Activated naive CD4-positive, alpha-beta T cell treated with anti-CD3 and anti-CD28 coated beads, Interleukin-2, amount 10 ng/mL, durations not matched to agents 7 days and 5 days (primary cell): Measurements from ENCODE around the gene FCAMR.

ENCODE experiments used
- CTCF ChIA-PET: fragments of 350-600 bp; sonication (Branson Sonifier 250); formaldehyde crosslinking; loops from one replicate; lab custom pipeline; 2021; ENCODE audit warnings: antibody characterized with exemption; lab: Charles Lee
- DNase-seq: peaks from one replicate; pipeline ENCODE4 v3.0.0-alpha.2; 2020
- H3K27ac Mint-ChIP-seq: one replicate; pipeline ENCODE4 v1.8.0; 2021; ENCODE audit warnings: mild to moderate bottlenecking, moderate library complexity, mixed read lengths
- H3K27me3 Mint-ChIP-seq: one replicate; pipeline ENCODE4 v1.8.0; 2021; ENCODE audit warnings: mild to moderate bottlenecking, mixed read lengths
- H3K36me3 Mint-ChIP-seq: one replicate; pipeline ENCODE4 v1.8.0; 2021; ENCODE audit warnings: mixed read lengths
- H3K4me1 Mint-ChIP-seq: one replicate; pipeline ENCODE4 v1.8.0; 2021; ENCODE audit warnings: mixed read lengths
- H3K4me3 Mint-ChIP-seq: one replicate; pipeline ENCODE4 v1.8.0; 2021; ENCODE audit warnings: mild to moderate bottlenecking, moderate library complexity, mixed read lengths
- H3K9me3 Mint-ChIP-seq: one replicate; pipeline ENCODE4 v1.8.0; 2021; ENCODE audit warnings: mixed read lengths

Gene FCAMR

DNA sequence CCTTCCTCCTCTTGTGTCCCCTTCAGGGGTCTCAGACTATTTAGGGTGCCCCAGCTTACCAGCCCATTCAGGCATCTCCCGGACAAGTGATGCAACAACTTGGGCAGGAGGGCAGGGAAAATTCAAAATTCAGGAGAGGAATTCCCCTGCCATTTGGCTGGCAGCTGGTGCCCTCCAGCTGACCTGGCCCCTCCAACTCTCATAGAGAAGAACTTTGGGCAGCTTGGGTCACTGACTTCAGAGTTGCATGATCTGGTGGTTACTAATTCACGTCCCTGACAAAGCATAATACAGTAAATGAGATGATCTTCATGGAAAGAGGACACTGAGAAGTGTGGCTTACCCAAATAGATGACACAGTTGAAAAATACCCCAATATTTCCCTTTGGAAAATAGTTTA lies at the start of gene FCAMR:
TSS of gene FCAMR (minus strand) at position 15 of the 400 bp plus-strand sequence. CDS start 335 bp downstream, outside the sequence.
- CTCF ChIA-PET: interaction anchor here (0.6 to 6.2 kb wide), 2 partner anchors 12 to 36 kb away, joined by 4 to 45 read pairs; no protein-coding TSS in a partner anchor
- no peaks in the 10 kb centered on the region for H3K36me3 Mint-ChIP-seq
- no peaks in the 10 kb centered on the region for H3K9me3 Mint-ChIP-seq
- peaks cover 34% of the 10 kb centered on the region for H3K4me1 Mint-ChIP-seq
- H3K27ac Mint-ChIP-seq: no peak within 1 kb of the TSS
- H3K27me3 Mint-ChIP-seq: peaks cover 37% of the 10 kb centered on the region
- no peak within 1 kb of the TSS for H3K4me3 Mint-ChIP-seq
- no peak for DNase-seq

DNA sequence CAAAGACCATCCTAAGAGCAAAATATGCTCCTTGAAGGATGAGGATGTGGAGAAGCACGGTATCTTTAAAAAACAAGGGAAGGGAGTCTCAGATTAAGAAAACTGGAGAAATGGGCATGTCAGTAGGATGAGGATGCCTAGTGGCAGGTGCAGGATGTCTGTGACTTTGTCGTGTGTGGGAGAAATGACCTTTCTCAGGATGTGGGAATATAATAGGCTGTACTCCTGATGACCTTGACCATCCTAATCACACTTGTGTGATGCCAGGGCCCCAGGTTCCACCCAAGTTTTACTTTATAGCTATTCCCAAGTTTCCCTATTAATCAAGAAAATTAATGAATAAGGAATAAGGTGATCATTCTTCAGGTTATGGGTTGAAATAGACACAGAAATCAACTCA lies 49.4 kb upstream of the FCAMR start:
- no peaks in the 10 kb centered on the region for H3K36me3 Mint-ChIP-seq
- H3K4me3 Mint-ChIP-seq: no peak overlapping the region
- no peak for DNase-seq
- CTCF ChIA-PET: interaction anchor here (0.7 kb wide), 1 partner anchor 16 kb away, joined by 3 read pairs; no protein-coding TSS in a partner anchor
- peaks cover 58% of the 10 kb centered on the region for H3K27me3 Mint-ChIP-seq
- H3K9me3 Mint-ChIP-seq: no peaks in the 10 kb centered on the region
- no peak overlapping the region for H3K27ac Mint-ChIP-seq
- no peaks in the 10 kb centered on the region for H3K4me1 Mint-ChIP-seq

DNA sequence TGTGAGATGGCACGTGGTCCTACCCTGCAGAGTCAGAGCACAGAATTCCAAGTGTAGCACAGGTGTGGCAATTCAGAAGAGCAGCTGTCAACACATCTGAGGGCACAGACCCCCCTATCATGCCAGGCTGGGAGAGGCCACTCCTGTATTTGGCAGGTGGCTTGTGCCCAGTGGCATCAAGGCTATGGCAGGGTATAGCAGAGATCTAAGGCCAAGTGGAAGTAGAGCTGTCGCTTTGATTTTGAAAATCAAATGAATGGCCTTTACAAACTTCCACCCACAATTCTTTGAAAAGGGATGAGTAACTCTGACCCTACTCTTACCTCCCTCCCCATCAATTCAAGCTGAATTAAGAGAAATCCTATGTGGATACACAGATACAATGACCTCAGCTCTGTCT lies 48.9 kb upstream of the FCAMR start:
- no peak overlapping the region for H3K27ac Mint-ChIP-seq
- H3K36me3 Mint-ChIP-seq: no peaks in the 10 kb centered on the region
- DNase-seq: no peak
- no peaks in the 10 kb centered on the region for H3K9me3 Mint-ChIP-seq
- CTCF ChIA-PET: no interaction called here
- peaks cover 57% of the 10 kb centered on the region for H3K27me3 Mint-ChIP-seq
- H3K4me1 Mint-ChIP-seq: no peaks in the 10 kb centered on the region
- H3K4me3 Mint-ChIP-seq: no peak overlapping the region

- Mint-ChIP-seq H3K27ac (no peak overlapping the region), H3K27me3 (peaks cover 61% of the 10 kb centered on the region), H3K9me3 (no peaks in the 10 kb centered on the region), H3K4me1 (no peaks in the 10 kb centered on the region), H3K4me3 (no peak overlapping the region), H3K36me3 (no peaks in the 10 kb centered on the region)
- CTCF ChIA-PET: interaction anchor here (1.4 kb wide), 1 partner anchor 13 kb away, joined by 8 read pairs; no protein-coding TSS in a partner anchor
- DNase-seq: no peak
These were observed 48.4 kb upstream of the FCAMR start for GRCh38 chr1:207018707-207019106.

DNA sequence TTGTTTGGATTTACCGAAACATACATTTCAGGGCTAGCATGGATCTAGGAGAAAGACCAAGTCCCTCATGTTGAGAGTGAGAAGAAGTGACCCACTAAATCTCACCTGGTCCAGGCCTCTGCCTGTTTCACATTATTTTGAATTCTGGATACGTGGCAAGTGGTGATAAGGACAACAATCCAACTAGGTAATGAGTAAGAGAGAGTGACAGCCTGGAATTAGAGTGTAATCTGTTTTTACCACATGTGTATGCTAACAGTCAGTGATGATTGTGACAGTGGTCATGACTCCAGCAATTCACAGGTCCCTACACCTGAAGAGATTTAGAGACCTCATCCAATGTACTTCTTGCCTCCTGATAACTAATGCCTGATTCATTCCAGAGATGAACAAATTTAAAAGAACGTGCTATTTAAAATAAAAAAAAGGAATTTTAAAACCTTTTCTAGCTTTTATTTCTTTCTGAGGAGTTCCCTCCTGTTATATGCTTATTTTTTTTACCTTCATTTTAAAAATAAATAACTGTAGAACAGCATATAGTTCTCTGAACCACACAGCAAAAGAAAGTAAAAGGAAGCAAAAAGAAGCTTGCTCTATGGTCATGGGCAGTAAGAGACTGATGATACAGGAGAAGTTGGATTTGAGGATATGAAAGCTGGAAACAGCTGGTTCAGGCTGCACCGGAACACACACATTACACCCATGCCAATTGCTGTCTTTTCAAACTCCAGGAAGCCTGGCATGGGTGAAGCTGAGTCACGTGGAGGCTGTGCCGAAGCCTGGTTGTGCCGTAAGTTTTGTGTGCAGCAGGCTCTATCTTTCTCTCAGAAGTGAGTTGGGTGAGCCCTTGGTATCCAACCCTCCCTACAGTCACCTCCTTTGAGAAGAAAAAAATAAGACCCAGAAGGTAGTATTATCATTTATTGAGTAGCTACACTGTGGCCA lies 47.6 kb upstream of the FCAMR start:
- no peak overlapping the region for H3K27ac Mint-ChIP-seq
- H3K9me3 Mint-ChIP-seq: no peaks in the 10 kb centered on the region
- DNase-seq: no peak
- no peaks in the 10 kb centered on the region for H3K4me1 Mint-ChIP-seq
- CTCF ChIA-PET: interaction anchor here (1.4 kb wide), 1 partner anchor 12 kb away, joined by 8 read pairs; no protein-coding TSS in a partner anchor
- no peaks in the 10 kb centered on the region for H3K36me3 Mint-ChIP-seq
- H3K27me3 Mint-ChIP-seq: peaks cover 64% of the 10 kb centered on the region
- H3K4me3 Mint-ChIP-seq: no peak overlapping the region

DNA sequence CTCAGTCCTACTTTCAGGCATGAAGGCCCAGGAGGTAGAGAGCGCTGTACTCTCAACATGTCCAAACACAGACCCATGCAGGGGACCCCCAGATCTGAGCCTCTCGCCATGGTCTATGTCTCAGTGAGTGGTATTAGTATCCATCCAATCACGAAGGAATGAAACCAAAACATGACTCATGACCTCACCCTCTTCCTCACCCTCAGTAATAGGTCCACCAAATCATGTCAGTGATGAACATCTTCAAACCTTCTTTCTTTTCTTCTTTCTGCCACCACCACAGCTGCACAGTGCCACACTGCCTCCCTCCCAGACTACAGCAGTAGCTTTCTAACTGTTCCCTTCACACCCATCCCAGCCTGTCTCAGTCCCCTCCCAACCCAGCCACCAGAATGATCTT lies 45.5 kb upstream of the FCAMR start:
- no peak overlapping the region for H3K4me3 Mint-ChIP-seq
- DNase-seq: no peak
- H3K27me3 Mint-ChIP-seq: peaks cover 58% of the 10 kb centered on the region
- H3K4me1 Mint-ChIP-seq: no peaks in the 10 kb centered on the region
- no peaks in the 10 kb centered on the region for H3K36me3 Mint-ChIP-seq
- H3K27ac Mint-ChIP-seq: no peak overlapping the region
- no peaks in the 10 kb centered on the region for H3K9me3 Mint-ChIP-seq
- CTCF ChIA-PET: interaction anchor here (1.0 to 3.5 kb wide), 2 partner anchors 11 to 484 kb away, joined by 5 to 22 read pairs; no protein-coding TSS in a partner anchor

DNA sequence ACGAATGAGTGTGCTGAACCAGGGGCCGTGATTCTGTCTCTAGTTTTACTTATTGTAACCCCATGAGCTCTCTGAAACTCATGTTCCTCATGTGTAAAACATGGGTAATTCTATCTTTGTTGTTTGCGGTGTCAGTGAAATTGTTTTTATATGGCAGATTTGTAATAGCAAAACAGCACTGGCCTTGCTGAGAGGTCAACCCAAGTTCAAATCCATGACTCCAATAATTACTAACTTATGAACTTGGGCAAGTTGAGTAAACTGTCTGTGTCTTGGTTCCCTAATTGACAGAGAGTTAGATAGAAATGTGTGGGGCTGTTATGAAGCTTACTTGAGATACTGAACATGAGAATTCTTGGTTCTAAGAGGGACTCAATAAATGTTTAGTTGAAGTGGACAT lies 44.5 kb upstream of the FCAMR start:
- Mint-ChIP-seq H3K9me3 (no peaks in the 10 kb centered on the region), H3K27me3 (peaks cover 64% of the 10 kb centered on the region), H3K4me3 (no peak overlapping the region), H3K27ac (no peak overlapping the region), H3K4me1 (no peaks in the 10 kb centered on the region), H3K36me3 (no peaks in the 10 kb centered on the region)
- no peak for DNase-seq
- CTCF ChIA-PET: interaction anchor here (0.7 to 3.5 kb wide), 4 partner anchors 10 to 485 kb away, joined by 3 to 22 read pairs (median 4); no protein-coding TSS in a partner anchor

DNA sequence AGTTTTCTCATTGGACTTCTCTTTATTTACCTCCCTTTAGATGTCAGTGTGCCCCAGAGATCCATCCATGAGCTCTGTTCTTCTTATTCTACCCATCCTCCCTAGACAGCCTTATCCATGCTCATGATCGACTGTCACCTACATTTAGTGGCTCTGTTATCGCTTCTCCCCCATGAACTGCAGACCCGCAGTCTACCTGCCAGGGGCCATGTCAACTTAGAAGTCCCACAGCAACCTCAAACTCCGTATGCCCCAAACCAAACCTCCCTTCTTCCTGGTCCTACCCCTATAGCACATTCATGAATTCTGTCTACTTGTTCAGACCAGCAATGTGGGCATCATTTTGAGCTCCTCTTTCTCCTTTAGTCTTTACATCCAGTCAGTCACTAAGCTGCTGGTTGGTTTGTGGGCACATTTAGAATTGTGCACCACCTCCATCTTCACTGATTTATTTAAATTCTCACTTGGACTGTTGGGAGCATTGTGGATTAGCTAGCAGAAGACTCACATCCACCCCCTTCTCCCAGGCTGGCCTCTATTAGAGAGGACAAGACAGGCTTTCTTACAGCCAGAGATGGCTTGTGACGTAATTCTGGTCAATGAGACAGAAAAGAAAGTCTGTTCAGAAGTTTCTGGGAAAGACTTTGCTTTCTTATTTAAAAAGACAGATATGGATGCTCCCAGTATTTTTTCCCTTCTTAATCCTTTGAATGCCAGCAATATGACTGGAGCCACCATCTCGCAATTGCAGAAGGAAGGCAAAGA lies 43.2 kb upstream of the FCAMR start:
- no peaks in the 10 kb centered on the region for H3K4me1 Mint-ChIP-seq
- no peaks in the 10 kb centered on the region for H3K9me3 Mint-ChIP-seq
- CTCF ChIA-PET: interaction anchor here (3.5 kb wide), 1 partner anchor 9 kb away, joined by 22 read pairs; no protein-coding TSS in a partner anchor
- no peak overlapping the region for H3K4me3 Mint-ChIP-seq
- H3K27me3 Mint-ChIP-seq: peaks cover 64% of the 10 kb centered on the region
- H3K36me3 Mint-ChIP-seq: no peaks in the 10 kb centered on the region
- no peak overlapping the region for H3K27ac Mint-ChIP-seq
- no peak for DNase-seq

DNA sequence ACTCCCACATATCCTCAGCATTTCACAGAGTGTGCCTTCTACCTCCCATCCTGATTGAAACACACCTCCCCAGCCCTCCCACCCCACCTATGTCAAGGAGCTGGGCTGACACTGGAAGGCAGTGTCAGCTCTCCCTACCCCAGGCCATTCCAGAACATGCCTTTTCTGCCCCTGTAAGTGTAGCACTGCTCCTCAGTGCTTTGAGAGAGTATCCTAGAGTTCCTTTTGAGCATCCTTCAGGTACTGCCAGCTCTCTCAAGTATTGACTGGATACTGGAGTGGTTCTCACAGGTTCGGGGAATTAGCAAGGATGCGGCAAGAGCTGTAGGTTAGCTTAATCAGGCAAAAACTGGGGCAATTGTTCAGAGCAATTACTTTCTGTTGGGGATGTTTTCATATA lies 40.5 kb upstream of the FCAMR start:
- Mint-ChIP-seq H3K36me3 (no peaks in the 10 kb centered on the region), H3K4me3 (no peak overlapping the region), H3K9me3 (no peaks in the 10 kb centered on the region), H3K27ac (no peak overlapping the region), H3K4me1 (no peaks in the 10 kb centered on the region), H3K27me3 (peaks cover 81% of the 10 kb centered on the region)
- no peak for DNase-seq
- CTCF ChIA-PET: no interaction called here

- CTCF ChIA-PET: no interaction called here
- Mint-ChIP-seq H3K36me3 (no peaks in the 10 kb centered on the region), H3K4me3 (no peak overlapping the region), H3K27me3 (peaks cover 80% of the 10 kb centered on the region), H3K9me3 (no peaks in the 10 kb centered on the region), H3K4me1 (no peaks in the 10 kb centered on the region), H3K27ac (no peak overlapping the region)
- no peak for DNase-seq
These were observed 39.7 kb upstream of the FCAMR start for GRCh38 chr1:207009945-207010344.

GRCh38 chr1:207009182-207009850 lies 39.1 kb upstream of the FCAMR start:
- no peak overlapping the region for H3K4me3 Mint-ChIP-seq
- no peak overlapping the region for H3K27ac Mint-ChIP-seq
- H3K27me3 Mint-ChIP-seq: peaks cover 80% of the 10 kb centered on the region
- CTCF ChIA-PET: no interaction called here
- H3K4me1 Mint-ChIP-seq: no peaks in the 10 kb centered on the region
- no peaks in the 10 kb centered on the region for H3K9me3 Mint-ChIP-seq
- H3K36me3 Mint-ChIP-seq: no peaks in the 10 kb centered on the region
- no peak for DNase-seq

DNA sequence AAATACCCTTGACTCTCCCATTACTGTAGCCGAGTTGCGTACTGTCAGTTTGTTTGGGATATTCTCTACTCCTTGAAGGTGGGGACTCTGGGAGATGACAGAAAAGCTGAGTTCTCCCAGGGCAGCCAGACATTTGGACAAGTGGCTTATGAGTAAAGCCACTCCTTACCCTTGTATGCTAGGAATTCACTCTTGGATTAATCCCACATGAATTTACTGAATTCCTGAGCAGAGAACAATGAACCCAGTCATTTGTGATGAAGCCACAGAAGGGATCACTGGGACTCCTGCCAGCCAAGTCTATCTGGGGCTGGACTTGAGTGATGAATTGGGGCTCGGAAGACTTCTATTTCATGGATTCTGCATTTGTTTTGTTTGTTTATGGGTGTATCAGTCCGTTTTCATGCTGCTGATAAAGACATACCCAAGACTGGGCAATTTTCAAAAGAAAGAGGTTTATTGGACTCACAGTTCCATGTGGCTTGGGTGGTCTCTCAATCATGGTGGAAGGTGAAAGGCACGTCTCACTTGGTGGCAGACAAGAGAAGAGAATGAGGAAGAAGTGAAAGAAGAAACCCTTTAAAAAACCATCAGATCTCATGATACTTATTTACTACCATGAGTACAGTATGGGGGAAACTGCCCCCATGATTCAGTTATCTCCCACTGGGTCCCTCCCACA lies 37.2 kb upstream of the FCAMR start:
- no peak overlapping the region for H3K27ac Mint-ChIP-seq
- H3K36me3 Mint-ChIP-seq: no peaks in the 10 kb centered on the region
- no peak for DNase-seq
- no peak overlapping the region for H3K4me3 Mint-ChIP-seq
- peaks cover 71% of the 10 kb centered on the region for H3K27me3 Mint-ChIP-seq
- H3K9me3 Mint-ChIP-seq: no peaks in the 10 kb centered on the region
- no peaks in the 10 kb centered on the region for H3K4me1 Mint-ChIP-seq
- CTCF ChIA-PET: interaction anchor here (1.1 to 2.0 kb wide), 4 partner anchors 17 to 129 kb away, joined by 3 to 5 read pairs (median 4); no protein-coding TSS in a partner anchor

- peaks cover 70% of the 10 kb centered on the region for H3K27me3 Mint-ChIP-seq
- H3K9me3 Mint-ChIP-seq: no peaks in the 10 kb centered on the region
- CTCF ChIA-PET: interaction anchor here (1.1 to 2.0 kb wide), 6 partner anchors 9 to 398 kb away, joined by 3 to 5 read pairs (median 4); no protein-coding TSS in a partner anchor
- H3K36me3 Mint-ChIP-seq: no peaks in the 10 kb centered on the region
- no peaks in the 10 kb centered on the region for H3K4me1 Mint-ChIP-seq
- DNase-seq: no peak
- H3K27ac Mint-ChIP-seq: no peak overlapping the region
- no peak overlapping the region for H3K4me3 Mint-ChIP-seq
These were observed 36.7 kb upstream of the FCAMR start for GRCh38 chr1:207006914-207007313.
